ENCODE data around the gene SLC45A1.

DNA sequence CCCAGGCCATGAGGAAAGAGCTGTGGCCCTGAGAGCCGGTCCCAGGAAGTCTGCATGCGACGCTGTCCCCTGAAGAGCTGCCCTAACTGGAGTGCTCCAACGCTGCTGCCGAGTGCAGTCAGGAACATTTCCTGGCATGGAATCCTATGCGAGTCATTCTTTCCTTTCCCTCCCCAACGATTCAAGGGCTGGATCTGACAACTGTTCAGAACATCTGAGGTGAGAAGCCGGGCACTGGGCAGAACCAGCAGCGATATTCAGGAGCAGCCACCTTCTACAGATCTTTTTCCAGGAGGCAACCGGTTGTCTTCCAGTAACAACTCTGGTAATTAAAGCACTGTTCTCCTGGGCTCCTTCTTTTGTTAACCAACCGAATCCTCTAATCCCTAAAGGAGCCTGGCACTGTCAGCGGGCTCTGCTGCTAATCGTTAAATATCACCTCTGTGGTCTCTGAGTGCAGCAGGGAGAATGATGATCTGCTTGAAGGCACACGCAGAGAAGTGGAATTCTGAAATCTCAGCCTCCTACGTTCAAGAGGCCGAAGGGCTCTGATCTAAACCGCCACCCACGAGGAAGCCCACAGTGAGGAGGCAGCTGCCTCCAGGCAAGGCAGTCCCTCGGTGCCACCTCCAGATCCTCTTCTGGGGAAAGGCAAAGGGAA lies 55.8 kb downstream of the SLC45A1 start:
- TF ChIP-seq, protein P1, sequence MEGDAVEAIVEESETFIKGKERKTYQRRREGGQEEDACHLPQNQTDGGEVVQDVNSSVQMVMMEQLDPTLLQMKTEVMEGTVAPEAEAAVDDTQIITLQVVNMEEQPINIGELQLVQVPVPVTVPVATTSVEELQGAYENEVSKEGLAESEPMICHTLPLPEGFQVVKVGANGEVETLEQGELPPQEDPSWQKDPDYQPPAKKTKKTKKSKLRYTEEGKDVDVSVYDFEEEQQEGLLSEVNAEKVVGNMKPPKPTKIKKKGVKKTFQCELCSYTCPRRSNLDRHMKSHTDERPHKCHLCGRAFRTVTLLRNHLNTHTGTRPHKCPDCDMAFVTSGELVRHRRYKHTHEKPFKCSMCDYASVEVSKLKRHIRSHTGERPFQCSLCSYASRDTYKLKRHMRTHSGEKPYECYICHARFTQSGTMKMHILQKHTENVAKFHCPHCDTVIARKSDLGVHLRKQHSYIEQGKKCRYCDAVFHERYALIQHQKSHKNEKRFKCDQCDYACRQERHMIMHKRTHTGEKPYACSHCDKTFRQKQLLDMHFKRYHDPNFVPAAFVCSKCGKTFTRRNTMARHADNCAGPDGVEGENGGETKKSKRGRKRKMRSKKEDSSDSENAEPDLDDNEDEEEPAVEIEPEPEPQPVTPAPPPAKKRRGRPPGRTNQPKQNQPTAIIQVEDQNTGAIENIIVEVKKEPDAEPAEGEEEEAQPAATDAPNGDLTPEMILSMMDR (conservative IDR thresholded peaks at IDR 0.05; ENCODE audit: low read length), result no peak
- TF ChIP-seq EZH2phosphoT487 (IDR thresholded peaks at IDR 0.05; ENCODE audit: borderline replicate concordance), result no peak

Measured in Loucy (cell line).